Body of pancreas (tissue), 4 donors: ENCODE measurements around the gene RAPH1.

ENCODE experiments used
- CTCF ChIP-seq, 7 experiments: fragments of 450-650 bp in 4 of 7; fragments of 200-600 bp in 3 of 7; sonication (generic) in 3 of 7; IDR thresholded peaks; one replicate each; pipeline ENCODE4 v1.5.1; 2016 to 2019; ENCODE audit warnings: antibody characterized with exemption in 7 of 7
- POLR2A ChIP-seq, 3 donors: fragments of 450-650 bp; IDR thresholded peaks; one replicate each; pipeline ENCODE4 v1.6.1; 2016; ENCODE audit warnings: antibody characterized with exemption in 3 of 3, mild to moderate bottlenecking in 2 of 3

GRCh38 chr2:203535784-203536585 is 884 bp upstream of the RAPH1 start:
- TF ChIP-seq CTCF (IDR thresholded peaks at IDR 0.05) (no peak), POLR2A (IDR thresholded peaks at IDR 0.05) (peak in 1 of 3 donors; percentile 15)
